ENCODE results near the gene BUB1. TPM values are rescaled to one million over a fixed set of nuclear protein-coding genes. Genes with fewer than 3 reads are reported as not detected.

Gene BUB1
- total RNA-seq, 1 donor, result 37.1 TPM

DNA sequence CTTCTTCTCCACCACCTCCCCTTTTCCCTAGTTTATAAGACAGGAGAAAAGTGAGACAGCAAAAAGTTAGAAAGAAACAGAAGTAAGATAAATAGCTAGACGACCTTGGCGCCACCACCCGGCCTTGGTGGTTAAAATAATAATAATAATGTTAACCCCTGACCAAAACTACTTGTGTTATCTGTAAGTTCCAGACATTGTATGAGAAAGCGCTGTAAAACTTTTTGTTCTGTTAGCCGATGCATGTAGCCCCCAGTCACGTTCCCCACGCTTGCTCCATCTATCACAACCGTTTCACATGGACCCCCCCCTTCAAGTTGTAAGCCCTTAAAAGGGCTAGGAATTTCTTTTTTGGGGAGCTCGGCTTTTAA is 1.5 kb upstream of the BUB1 start:
- TF ChIP-seq, protein P1, sequence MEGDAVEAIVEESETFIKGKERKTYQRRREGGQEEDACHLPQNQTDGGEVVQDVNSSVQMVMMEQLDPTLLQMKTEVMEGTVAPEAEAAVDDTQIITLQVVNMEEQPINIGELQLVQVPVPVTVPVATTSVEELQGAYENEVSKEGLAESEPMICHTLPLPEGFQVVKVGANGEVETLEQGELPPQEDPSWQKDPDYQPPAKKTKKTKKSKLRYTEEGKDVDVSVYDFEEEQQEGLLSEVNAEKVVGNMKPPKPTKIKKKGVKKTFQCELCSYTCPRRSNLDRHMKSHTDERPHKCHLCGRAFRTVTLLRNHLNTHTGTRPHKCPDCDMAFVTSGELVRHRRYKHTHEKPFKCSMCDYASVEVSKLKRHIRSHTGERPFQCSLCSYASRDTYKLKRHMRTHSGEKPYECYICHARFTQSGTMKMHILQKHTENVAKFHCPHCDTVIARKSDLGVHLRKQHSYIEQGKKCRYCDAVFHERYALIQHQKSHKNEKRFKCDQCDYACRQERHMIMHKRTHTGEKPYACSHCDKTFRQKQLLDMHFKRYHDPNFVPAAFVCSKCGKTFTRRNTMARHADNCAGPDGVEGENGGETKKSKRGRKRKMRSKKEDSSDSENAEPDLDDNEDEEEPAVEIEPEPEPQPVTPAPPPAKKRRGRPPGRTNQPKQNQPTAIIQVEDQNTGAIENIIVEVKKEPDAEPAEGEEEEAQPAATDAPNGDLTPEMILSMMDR (IDR thresholded peaks at IDR 0.05; ENCODE audit: insufficient read depth, low read depth, low read length), result no peak
- H3K4me3 ChIP-seq (ENCODE audit: low read depth, low read length), result no peak overlapping the region
- DNase-seq (ENCODE audit: low read depth), result peak; percentile 33

DNA sequence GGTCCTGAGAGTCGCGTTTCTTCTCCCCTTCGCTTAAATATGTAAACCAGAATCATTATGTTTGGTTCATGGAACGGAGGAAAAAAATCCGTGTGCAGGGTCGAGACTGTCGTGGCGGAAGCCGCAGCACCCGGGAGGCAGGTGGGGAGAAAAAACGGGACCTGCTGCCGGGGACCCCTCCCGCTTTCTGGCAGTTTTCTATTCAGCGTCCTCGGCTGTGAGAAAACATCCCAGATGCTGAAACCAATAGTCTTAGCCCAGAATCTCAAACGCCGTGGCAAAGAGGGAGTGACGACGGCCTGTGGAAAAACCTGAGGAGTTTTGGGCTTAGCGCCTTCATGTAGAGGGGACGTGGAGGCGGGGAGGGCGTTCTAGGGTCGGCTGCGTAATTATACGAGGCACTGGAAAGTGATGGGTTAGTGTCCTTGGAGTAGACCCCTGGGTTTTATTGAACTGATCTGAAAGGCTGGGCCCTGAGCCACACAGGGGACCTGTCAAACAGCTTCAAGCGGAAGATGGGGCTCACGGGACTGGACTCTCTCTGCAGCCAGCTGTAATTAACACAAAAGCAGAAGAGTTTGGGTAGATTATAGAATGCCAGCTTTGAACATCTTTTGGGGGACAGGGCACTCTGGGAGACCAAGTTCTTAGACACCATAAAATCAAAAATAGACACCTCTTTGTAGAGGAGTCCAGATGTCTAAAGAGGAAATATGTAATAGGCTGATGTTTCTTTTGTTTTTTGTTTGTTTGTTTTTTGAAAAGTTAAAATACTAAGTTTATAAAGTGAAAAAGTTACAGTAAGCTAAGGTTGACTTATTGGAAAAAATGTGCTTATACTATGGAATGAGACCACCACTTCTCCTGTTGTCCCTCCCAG is 834 bp upstream of the BUB1 start:
- DNase-seq (ENCODE audit: low read depth), result peak; percentile 45
- H3K4me3 ChIP-seq (ENCODE audit: low read depth, low read length), result peak overlapping the region; percentile 93
- TF ChIP-seq, protein P1 (IDR thresholded peaks at IDR 0.05; ENCODE audit: insufficient read depth, low read depth, low read length), result no peak

DNA sequence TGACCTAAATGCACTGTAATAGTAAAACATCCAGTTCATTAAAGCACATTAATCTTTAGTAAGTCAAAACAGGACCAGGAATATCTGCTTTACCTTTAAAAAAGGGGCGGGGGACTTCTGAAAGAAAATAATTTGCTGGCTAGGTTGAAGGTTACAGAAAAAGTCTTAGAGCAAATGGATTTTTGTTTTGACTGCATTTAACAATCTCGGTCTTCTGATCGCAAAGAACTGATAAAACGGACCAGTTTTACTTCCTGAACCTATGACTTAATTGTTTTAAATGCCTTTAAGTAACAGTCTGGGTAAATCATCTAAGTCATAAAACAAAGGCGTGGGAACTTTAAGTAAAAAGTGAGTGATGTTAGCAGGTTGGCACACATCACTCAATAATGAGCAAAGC is 783 bp downstream of the BUB1 start:
- no peak for DNase-seq (ENCODE audit: low read depth)
- TF ChIP-seq, protein P1 (IDR thresholded peaks at IDR 0.05; ENCODE audit: insufficient read depth, low read depth, low read length), result no peak
- H3K4me3 ChIP-seq (ENCODE audit: low read depth, low read length), result peak overlapping the region; percentile 93

DNA sequence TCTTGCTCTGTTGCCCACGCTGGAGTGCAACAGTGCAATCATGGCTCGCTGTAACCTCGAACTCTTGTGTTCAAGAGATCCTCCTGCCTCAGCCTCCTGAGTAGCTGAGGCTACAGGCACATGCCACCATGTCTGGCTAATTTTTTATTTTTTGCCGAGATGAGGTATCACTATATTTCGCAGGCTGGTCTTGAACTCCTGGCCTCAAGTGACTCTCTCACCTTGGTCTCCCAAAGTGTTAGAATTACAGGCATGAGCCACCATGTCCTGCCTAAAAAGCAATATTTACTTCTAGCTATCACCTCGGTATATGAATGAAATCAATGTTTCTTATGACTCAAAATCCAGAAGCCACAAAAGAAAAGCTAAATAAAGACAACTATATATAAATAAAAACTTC is 2.2 kb downstream of the BUB1 start:
- no peak overlapping the region for H3K4me3 ChIP-seq (ENCODE audit: low read depth, low read length)
- TF ChIP-seq, protein P1 (IDR thresholded peaks at IDR 0.05; ENCODE audit: insufficient read depth, low read depth, low read length), result no peak
- no peak for DNase-seq (ENCODE audit: low read depth)

DNA sequence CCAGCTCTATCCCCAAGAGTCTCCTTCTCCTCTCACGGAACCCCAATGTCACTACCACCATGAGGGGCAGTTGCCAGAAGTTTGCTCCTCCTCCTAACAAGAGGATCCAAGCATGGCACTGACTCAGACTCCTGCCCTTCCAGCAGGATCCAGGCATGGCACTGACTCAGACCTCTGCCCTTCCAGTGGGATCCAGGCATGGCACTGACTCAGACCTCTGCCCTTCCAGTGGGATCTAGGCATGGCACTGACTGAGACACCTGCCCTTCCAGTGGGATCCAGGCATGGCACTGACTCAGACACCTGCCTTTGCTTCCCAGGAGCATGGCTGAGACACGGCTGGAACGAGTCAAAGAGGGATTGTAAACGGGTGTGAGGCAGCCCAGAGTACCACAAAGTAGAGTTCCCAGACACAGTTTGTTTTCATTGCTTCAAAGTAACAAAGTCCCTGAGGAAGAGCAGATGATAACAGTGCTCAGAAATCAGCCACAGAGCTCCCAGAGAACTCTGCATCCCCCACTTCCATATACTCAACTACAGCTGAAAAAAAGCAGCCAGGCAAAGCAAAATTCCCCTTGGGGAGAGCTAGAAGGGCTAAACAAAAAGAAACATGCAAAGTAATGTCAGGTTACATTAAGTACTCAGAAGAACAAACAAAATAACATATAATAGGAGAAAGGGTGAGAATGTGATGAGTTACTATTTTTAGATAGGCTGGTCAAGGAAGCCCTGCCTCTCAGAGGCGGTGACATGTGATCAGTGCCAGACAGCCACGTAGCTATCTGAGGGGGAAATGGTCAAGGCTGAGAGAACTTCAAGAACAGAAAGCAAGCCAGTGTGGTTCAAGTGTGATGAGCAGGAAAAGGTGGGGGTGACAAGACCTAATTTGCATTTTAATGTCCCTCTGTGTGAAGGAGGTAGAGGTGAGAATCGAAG is 3.0 kb downstream of the BUB1 start:
- TF ChIP-seq, protein P1 (IDR thresholded peaks at IDR 0.05; ENCODE audit: insufficient read depth, low read depth, low read length), result no peak
- DNase-seq (ENCODE audit: low read depth), result peak; percentile 78
- peak overlapping the region; percentile 17 for H3K4me3 ChIP-seq (ENCODE audit: low read depth, low read length)

DNA sequence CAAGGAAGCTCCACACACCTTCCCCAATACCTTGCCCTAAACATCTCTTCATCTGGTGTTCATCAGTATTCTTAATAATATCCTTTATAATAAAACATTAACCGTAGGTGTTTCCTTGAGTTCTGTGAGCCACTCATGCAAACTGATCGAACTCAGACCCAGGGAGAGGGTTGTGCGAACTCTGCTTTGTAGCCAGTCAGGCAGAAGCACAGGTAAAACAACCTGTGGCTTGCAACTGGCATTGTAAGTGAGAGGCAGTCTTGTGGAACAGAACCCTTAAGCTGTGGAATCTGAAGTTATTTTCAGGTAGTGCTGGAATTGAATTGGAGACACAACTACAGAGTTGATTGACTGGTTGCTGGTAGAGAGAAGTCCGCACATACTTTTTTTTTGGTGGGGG is 4.7 kb downstream of the BUB1 start:
- TF ChIP-seq, protein P1 (IDR thresholded peaks at IDR 0.05; ENCODE audit: insufficient read depth, low read depth, low read length), result no peak
- H3K4me3 ChIP-seq (ENCODE audit: low read depth, low read length), result no peak overlapping the region

More for the DNA sequence above, 4.7 kb downstream of the BUB1 start:
- DNase-seq (ENCODE audit: low read depth), result no peak
